ENCODE measurements around the gene SASH1. TPM values are rescaled to one million over a fixed set of nuclear protein-coding genes. Genes with fewer than 3 reads are reported as not detected.

Gene SASH1
- polyA plus RNA-seq, 1 donor from 2014 or later, result 7.0 TPM

GRCh38 chr6:148572676-148573335 is 230.2 kb downstream of the SASH1 start:
- Histone ChIP-seq H2AFZ (ENCODE audit: low read depth, low read length) (no peak overlapping the region), H3K4me3 (ENCODE audit: low read length) (no peak overlapping the region), H3K9me3 (ENCODE audit: low read length) (no peaks in the 10 kb centered on the region), H3F3A (ENCODE audit: insufficient read depth, low read length, poor library complexity, severe bottlenecking) (no peaks in the 10 kb centered on the region), H3K27me3 (ENCODE audit: insufficient read depth, low read depth, low read length) (no peaks in the 10 kb centered on the region), H4K20me1 (ENCODE audit: insufficient read depth) (no peaks in the 10 kb centered on the region), H3K27ac (ENCODE audit: low read length) (no peak overlapping the region), H3K9ac (ENCODE audit: low read length) (no peak overlapping the region), H3K79me2 (replicated peaks; ENCODE audit: insufficient read depth, low read length) (no peaks in the 10 kb centered on the region), H3K9me2 (ENCODE audit: insufficient read depth, low read length) (no peaks in the 10 kb centered on the region), H3K4me2 (ENCODE audit: low read length) (no peak overlapping the region), H3K36me3 (ENCODE audit: insufficient read depth, low read length) (no peaks in the 10 kb centered on the region)
- TF ChIP-seq REST (IDR thresholded peaks at IDR 0.05; ENCODE audit: borderline replicate concordance) (no peak), RAD21 (conservative IDR thresholded peaks at IDR 0.05) (no peak), EZH2 (IDR thresholded peaks at IDR 0.05; ENCODE audit: borderline replicate concordance, insufficient read depth, low read length, poor library complexity, severe bottlenecking) (no peak), CTCF (IDR thresholded peaks at IDR 0.05; ENCODE audit: poor library complexity, severe bottlenecking) (no peak), EP300 (conservative IDR thresholded peaks at IDR 0.05; ENCODE audit: poor library complexity, severe bottlenecking) (no peak), TAF1 (IDR thresholded peaks at IDR 0.05; ENCODE audit: low read depth) (no peak), MXI1 (conservative IDR thresholded peaks at IDR 0.05; ENCODE audit: poor library complexity, severe bottlenecking) (no peak), POLR2AphosphoS5 (IDR thresholded peaks at IDR 0.05) (no peak), SMC3 (conservative IDR thresholded peaks at IDR 0.05; ENCODE audit: poor library complexity) (no peak)

- Histone ChIP-seq H3K4me2 (ENCODE audit: low read length) (no peak overlapping the region), H3K9me2 (ENCODE audit: insufficient read depth, low read length) (no peaks in the 10 kb centered on the region), H3K79me2 (replicated peaks; ENCODE audit: insufficient read depth, low read length) (no peaks in the 10 kb centered on the region), H3K9ac (ENCODE audit: low read length) (no peak overlapping the region), H2AFZ (ENCODE audit: low read depth, low read length) (no peak overlapping the region), H4K20me1 (ENCODE audit: insufficient read depth) (no peaks in the 10 kb centered on the region), H3K27ac (ENCODE audit: low read length) (no peak overlapping the region), H3K36me3 (ENCODE audit: insufficient read depth, low read length) (no peaks in the 10 kb centered on the region), H3K27me3 (ENCODE audit: insufficient read depth, low read depth, low read length) (no peaks in the 10 kb centered on the region), H3K4me3 (ENCODE audit: low read length) (no peak overlapping the region), H3F3A (ENCODE audit: insufficient read depth, low read length, poor library complexity, severe bottlenecking) (no peaks in the 10 kb centered on the region), H3K9me3 (ENCODE audit: low read length) (no peaks in the 10 kb centered on the region)
- no peak for TF ChIP-seq CTCF (IDR thresholded peaks at IDR 0.05; ENCODE audit: poor library complexity, severe bottlenecking)
- no peak for TF ChIP-seq POLR2AphosphoS5 (IDR thresholded peaks at IDR 0.05)
- TF ChIP-seq REST (IDR thresholded peaks at IDR 0.05; ENCODE audit: borderline replicate concordance), result no peak
- no peak for TF ChIP-seq SMC3 (conservative IDR thresholded peaks at IDR 0.05; ENCODE audit: poor library complexity)
- TF ChIP-seq EZH2 (IDR thresholded peaks at IDR 0.05; ENCODE audit: borderline replicate concordance, insufficient read depth, low read length, poor library complexity, severe bottlenecking), result no peak
- no peak for TF ChIP-seq RAD21 (conservative IDR thresholded peaks at IDR 0.05)
- TF ChIP-seq MXI1 (conservative IDR thresholded peaks at IDR 0.05; ENCODE audit: poor library complexity, severe bottlenecking), result no peak
- no peak for TF ChIP-seq EP300 (conservative IDR thresholded peaks at IDR 0.05; ENCODE audit: poor library complexity, severe bottlenecking)
- no peak for TF ChIP-seq TAF1 (IDR thresholded peaks at IDR 0.05; ENCODE audit: low read depth)
These were observed 231.3 kb downstream of the SASH1 start for GRCh38 chr6:148573922-148574321.

Data from neural cell (in vitro differentiated cells).